GM21737 (cell line): ENCODE measurements around the gene SLC31A1.
A peak's percentile ranks its signal among the peaks of the same experiment; 100 is the strongest.
"Not testable (repeated sequence)": the region's sequence is repeated elsewhere in the genome, so short reads cannot be mapped to it uniquely, and the experiment has no call there.

Experiments used
- ATAC-seq: cut with Tn5 transposase; IDR thresholded peaks from one replicate; pipeline ENCODE4 v1.9.1; 2021; ENCODE audit warnings: mild to moderate bottlenecking, moderate library complexity; ENCODE audit not compliant: unreplicated experiment

Gene SLC31A1

DNA sequence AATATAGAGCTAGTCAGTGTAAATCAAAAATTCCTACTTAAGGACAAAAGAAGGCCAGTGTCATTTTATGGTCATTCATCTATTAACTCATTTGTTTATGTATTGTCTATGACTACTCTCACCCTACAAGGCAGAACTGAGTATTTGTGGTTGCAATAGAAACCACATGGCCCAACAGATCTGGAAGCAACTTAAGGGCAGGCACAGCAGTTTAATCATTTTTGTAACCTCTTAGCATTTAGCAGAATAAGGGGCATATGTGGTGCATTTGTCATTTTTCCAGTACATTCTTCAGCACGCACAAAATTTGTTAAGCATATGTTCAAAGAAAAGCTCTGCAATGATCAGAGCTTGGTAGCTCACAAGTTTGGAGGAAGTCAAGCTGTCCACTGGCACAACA, 1.4 kb upstream of the SLC31A1 start:
- ATAC-seq: peak; percentile 53

DNA sequence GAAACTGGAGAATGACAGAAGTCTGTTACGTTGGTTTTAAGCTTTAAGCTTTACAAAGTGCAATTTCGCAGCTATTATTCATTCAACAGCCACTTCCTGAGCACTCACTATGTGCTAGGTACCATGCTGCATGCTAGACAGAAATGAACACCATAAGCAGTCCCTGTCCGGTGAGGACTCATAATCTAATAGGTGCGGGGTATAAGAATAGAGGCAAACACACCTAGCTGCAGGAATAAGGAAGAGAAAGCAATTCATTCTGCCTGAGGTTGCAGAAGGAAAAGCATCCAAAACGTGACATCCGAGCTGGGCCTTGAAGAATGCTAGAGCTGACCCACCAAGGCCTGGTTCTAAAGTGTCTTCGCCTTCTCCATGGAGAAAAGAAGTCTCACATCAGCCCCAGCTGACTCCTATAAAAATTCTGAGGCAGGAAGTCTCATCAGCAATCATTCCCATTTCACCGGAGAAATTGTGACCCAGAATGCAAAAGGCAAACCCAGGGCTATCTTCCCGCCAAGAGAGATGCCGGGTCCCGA, 809 bp upstream of the SLC31A1 start:
- no peak for ATAC-seq

DNA sequence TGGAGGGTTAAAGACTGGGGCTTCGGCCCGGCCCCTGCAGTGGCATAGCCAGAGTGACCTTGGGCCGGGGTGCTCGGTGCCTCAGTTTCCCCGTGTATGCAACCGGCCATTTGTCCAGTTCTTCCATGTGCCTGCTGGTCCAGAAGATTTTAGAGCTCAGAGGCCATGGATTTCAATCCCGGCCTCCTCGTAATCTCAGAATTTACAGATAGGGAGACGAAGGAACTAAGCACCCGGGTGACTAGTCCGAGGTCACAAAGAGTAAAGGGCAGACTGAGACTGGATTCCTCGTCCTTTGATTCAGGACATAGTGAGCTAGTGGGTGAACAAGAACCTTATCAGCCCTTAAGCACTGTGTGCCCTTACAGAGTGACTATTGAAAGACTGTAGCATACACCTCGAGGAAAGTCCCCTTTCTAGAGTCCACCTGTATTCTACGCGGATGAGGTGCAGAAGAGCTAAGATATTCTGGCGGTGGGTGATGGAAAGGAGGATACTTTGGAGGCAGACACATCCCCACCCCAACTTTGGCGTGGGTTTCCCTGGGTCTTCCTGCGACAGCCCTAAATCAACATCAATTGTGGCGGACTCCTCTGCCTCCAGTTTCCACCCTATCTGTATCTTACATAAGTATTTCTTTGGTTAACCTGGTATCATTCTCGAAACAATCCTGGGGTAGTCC, 597 bp downstream of the SLC31A1 start:
- no peak for ATAC-seq

DNA sequence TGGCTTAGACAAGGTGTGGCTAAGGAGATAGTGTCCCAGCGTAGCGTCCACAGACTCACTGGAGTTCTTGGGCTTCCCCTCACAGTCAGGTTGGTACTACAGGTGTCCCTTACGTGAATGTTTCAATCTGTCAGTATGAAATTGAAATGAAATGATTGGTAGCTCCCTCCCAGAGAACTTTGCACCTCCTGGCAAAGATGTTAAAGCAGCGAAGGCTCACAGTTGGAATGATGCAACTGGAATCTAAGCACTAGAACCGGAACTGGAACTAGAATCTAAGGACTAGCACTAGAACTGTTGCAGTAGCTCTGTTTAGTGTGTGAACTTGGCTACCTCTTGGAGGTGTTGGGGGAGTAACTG, 1.1 kb downstream of the SLC31A1 start:
- ATAC-seq: no peak

DNA sequence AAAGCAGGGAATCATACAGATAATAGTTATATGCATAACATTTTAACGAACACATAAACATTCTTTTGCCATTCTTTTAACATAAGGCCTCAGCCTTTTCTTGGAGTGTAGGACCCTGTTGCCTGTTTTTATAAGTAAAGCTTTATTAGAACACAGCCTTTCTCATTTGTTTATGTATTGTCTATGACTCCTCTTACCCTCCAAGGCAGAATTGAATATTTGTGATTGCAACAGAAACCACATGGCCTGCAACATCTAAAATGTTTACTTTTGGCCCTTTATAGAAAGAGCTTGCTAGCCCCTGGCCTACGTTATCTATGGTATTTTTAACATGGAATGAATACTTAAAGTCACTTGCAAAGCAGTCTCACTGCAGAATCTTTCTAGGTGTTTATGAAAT, 2.6 kb downstream of the SLC31A1 start:
- no peak for ATAC-seq

DNA sequence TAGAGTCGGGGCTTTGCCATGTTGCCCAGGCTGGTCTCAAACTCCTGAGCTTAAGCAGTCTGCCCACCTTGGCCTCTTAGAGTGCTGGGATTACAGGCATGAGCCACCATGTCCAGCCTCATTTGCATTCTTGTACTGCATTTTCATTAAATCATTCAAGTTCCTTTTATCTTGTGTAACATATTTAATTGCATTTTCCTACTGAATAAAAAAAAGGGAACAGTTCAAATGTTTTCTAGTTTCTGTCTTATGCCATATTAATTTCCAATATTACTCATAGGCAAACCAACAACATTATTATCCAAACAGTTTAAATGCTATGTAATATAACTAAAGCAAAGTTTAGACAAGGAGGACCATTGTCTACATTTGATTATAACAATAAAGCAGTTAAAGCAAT, 6.1 kb downstream of the SLC31A1 start:
- ATAC-seq: no peak

DNA sequence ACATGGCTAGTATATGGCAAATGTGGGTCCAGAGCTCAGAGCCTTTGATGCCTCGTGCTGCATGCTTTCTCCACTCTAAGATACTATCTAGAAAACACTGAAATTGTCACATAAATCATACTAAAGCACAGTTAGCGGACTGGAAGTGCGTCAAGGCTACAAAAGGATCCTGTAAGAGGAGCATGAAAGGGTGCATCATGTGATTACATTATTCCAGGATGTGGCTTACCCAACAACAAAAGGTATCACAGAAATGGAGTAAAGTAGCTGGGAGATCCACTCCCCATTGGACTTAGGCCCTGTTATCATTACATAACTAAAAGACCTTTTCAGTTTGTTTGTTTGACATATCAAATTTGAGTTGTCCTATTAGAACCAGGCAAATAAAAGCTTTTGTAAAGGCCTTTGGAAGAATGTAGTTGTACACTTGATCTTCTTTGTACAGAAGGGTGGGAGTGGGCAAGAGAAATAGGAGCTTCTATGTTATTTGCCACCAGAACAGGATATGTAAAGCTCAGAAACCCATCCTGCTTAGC, 6.9 kb downstream of the SLC31A1 start:
- no peak for ATAC-seq

DNA sequence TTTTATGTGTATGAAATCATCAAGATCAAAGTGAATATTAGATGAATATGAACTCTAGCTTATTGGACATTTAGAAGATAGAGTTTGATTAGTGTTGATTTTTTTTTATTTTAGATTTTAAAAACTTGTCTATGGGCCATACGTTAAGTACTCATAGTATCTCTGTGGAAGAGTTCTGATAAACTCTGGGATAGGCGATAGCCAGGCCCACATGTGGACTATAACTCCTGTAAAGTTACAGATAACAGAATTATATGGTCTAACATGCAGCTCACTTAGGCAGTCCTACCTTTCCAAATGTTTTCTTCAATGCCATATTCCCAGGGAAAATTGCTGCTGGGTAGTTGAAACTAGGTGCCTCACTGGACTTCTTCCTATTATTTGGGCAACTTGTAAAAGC, 10.4 kb downstream of the SLC31A1 start:
- no peak for ATAC-seq

DNA sequence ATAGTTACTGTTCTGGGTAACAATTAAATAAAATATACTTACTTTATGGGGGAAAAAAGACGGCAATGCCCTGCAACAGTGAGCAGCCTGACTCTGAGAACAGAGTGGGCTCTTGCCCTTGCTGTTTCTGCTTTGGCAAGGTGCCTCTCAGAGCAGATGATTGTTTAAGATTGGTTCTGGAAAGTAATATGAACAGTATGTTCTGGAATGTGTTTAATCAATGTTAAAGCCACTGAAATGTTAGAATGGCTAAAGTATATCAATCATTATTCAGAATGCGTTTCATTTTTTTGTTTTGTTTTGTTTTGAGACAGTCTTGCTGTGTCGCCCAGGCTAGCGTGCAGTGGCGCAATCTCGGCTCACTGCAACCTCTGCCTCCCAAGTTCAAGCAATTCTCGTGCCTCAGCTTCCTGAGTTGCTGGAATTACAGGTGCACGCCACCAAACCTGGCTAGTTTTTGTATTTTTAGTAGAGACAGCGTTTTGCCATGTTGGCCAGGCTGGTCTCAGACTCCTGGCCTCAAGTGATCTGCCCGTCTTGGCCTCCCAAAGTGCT, 14.4 kb downstream of the SLC31A1 start:
- ATAC-seq: not testable (repeated sequence)

DNA sequence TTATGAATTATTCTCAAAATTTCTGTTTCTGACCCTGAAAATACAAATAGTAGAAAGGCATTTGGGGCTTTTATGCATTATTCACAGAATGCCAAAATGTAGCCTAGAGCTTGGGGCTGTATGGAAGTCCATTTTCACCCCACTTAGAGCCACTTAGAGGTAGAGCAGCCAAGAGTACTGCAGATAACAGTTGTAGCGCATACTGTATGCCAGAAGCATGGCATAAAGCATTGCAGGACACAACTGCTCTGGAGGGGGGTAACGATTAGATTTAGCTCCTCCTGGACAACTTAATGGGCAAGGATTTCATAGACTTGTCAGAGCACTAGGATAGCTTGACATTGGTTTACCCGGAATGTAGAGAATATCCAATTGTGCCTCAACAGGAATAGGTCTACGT, 15.7 kb downstream of the SLC31A1 start:
- ATAC-seq: no peak

DNA sequence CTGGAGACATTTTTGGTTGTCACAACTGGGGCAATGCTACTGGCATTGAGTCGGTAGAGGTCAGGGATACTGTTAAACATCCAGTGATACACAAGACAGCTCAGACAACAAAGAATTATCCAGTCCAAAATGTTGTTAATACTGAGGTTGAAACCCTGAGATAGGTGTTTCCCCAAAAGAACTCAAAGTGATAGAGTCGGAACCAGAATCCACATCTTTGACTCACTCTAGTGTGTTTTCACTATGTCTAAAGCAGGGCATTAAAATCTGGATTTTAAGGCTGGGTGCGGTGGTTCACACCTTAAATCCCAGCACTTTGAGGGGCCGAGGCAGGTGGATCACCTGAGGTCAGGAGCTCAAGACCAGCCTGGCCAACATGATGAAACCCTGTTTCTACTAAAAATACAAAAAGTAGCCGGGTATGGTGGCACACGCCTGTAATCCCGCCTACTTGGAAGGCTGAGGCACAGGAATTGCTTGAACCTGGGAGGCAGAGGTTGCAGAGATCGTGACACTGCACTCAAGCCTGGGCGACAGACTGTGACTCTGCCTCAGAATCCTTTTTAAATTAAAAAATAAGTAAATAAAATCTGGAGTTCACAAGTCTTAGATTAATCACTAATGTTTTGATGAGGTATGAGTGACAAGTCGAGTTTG, 17.0 kb downstream of the SLC31A1 start:
- ATAC-seq: no peak

DNA sequence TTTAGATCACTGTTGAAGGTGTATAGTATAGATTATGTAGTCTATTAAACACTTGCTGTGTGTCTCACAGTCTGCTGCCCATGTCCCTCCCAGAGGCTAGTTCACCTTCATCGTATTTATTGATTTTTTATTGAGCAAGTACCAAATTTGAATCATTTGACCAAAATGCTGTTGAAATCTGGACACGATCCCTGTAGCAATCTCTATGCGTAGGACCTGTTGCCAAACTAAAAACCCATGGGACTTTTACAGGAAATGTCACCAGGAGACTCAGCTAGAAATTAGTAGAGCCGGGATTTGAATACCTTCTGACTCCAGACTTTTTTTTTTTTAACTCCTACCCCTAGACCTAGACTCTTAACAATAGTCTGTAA, 17.5 kb downstream of the SLC31A1 start:
- ATAC-seq: no peak

DNA sequence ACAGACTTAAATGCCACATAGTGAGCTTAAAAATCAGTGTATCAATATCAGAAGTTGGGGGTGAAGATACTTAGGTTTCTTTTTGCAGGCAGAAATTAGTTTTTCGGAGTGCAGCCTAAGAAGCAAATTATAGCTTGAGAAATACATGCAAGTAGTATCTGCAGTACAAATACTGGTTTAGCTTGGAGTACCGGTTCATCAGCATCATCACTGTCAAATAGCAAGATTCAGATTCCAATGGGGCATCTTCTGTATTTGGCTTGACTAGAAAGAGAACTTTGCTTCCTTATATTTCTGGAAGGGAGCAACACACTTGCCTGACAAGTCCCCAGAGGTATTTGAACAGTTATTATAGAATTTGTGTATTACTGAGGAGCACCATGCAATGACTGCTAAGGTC, 19.8 kb downstream of the SLC31A1 start:
- ATAC-seq: no peak

DNA sequence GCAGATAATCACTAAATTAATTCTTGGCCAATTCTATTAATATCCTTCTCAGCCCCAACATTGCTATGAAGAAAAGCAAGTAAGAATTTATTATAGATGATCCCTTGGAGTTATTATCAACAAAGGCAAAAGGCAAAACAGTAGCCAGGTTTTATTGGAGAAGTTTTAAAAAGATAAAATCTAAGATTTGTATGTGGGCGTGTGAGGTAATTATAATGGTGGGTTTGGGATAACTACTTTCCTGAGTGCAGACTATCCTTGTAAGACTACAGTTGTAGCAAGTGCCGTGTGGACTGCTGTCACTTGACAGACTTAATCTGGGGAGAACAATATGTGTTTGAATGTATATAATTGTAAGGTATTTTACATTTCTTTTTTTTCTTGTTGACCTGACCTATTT, 23.2 kb downstream of the SLC31A1 start:
- no peak for ATAC-seq

DNA sequence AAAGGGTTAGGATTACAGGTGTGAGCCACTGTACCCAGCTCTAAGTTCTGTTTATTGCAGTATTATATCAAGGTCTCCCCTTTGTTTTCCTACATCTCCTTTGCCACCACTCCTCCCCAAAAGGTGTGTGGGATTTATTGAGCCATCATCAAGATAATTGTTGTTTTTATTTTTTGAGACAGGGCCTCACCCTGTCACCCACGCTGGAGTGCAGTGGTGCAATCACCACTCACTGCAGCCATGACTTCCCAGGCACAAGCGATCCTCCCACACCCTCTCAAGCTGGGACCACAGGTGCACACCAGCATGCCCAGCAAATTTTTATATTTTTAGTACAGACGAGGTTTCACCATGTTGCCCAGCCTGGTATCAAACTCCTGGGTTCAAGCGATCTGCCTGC, 24.6 kb downstream of the SLC31A1 start:
- ATAC-seq: no peak

DNA sequence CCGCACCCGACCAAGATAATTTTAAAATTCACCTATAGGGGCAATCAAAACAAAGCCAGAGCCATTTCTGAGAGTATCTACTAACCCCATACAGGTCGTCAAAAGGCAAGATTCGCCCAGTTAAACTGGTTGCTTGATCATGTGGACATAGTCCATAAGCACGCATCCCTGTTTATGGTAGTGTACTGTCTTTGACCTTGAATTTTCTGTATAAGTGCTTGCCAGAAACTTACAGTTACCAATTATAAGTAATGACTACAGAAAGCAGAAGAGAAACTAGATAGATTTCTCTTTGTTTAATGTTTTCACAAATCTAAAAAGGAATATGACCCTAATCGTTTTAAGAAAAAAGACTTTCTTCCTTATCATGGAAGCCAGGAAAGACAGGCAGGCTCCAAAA, 25.6 kb downstream of the SLC31A1 start:
- no peak for ATAC-seq

DNA sequence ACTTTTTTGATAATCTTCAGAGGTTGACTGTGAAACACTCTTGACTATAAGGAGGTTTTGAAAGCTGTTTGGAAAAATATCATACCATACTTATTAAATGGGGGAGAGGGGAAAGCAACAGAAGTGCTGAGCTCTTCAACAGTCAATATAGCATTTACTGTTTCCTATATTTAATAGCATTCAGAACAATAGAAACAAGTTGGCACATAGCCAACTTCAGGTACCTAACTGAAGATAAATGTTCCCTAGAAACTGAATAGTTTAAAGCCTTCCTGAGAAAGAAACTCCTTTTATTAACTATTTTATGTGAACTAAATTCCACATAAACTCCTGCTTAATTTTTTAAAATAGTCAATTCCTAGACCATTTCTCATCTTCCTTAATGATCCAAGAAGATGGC, 26.3 kb downstream of the SLC31A1 start:
- ATAC-seq: no peak

DNA sequence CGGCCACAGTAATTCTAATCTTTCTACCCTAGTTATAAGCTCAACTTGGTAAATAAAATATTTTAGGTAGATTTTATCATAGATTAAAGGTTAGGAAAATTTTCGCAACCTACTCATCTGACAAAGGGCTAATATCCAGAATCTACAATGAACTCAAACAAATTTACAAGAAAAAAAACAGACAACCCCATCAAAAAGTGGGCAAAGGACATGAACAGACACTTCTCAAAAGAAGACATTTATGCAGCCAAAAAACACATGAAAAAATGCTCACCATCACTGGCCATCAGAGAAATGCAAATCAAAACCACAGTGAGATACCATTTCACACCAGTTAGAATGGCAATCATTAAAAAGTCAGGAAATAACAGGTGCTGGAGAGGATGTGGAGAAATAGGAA, 28.3 kb downstream of the SLC31A1 start:
- ATAC-seq: not testable (repeated sequence)

DNA sequence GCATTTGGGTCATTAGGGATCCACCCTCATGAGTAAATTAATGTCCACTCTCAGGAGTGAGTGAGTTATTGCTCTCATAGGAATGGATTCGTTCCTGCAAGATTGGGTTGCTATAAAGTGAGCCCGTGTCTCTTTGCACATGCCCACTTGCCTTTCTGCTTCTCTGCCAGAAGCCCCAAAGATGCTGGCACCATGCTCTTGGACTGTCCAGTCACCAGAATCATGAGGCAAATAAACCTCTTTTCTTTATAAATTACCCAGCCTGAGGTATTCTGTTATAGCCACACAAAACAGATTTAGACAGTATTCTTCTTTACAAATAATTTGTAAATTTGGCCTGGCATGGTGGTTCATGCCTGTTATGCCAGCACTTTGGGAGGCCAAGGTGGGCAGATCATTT, 29.5 kb downstream of the SLC31A1 start:
- ATAC-seq: no peak

DNA sequence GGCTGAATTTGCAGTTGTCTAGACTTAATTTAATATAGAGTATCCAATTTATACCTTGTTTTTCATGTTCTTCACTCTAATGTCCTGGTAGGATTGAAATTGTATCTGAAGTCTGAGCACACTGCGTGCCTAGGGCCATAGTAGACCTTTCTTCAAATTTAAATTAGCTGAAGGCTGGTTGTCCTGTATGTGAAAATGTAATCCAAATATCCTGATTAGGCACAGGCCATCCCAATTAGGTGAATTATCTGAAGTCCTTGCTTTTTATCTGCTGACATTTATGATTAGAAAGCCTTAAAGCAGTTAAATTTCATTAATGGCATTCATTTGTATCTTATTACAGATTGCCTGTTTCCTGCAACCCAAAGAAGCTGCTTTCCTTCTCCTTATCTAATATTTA, 33.6 kb downstream of the SLC31A1 start:
- no peak for ATAC-seq

DNA sequence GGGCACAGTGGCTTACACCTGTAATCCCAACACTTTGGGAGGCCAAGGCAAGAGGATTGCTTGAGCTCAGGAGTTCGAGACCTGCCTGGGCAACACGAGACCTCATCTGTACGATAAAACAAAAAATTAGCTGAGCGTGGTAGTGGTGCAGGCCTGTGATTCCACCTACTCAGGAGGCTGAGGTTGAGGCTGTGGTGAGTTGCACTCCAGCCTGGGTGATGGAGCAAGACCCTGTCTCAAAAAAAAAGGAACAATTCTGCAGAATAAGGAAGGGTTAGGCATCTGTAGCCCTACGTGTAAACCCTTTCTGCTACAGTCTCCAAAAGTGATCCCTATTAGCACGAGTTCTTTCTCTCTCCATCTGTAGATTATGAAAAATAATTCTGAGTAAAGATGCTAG, 34.1 kb downstream of the SLC31A1 start:
- no peak for ATAC-seq

DNA sequence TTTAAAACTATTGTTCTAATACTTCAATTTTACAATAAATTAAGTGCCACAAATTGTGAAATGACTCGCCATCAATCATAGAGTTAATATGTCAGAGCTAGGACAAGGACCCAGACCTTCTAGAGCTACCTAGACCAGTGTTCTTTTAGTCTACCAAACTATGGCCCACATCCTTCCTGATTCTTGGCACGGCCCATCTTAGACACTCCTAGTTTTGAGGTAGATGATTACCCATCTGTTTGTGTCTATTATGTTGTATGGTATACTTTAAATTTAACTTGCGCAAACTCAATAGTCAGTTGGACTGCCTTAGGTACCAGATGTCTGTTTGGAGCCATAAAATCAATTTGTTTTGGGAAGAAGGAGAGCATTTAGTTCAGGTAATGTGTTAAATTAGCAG, 36.5 kb downstream of the SLC31A1 start:
- ATAC-seq: no peak
